Measurements from ENCODE around the gene HSD17B1. TPM values are rescaled to one million over a fixed set of nuclear protein-coding genes. Genes with fewer than 3 reads are reported as not detected.
"Not testable (repeated sequence)": the region's sequence is repeated elsewhere in the genome, so short reads cannot be mapped to it uniquely, and the experiment has no call there.

The HSD17B1 gene
- total RNA-seq, 1 donor from 2014 or later = 15.7 TPM

DNA sequence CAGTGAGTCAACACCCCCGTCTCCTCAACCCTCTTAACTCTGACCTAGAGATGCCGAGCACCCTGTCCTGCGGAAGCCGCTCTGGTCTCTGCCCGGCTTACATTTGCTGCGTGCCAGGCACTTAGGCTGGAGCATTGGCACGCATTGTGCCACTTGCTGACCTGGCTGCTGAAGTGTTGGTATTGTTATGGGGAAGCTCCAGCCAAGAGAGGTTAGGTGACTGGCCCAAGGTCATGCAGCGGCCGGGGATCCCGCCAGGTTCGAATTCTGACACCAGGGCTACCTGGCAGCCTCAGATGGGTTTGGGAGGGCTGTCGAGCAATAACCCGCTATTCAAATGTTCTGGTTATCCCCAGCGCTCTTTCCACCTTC is 5.0 kb upstream of the HSD17B1 start:
- no peak for ATAC-seq

DNA sequence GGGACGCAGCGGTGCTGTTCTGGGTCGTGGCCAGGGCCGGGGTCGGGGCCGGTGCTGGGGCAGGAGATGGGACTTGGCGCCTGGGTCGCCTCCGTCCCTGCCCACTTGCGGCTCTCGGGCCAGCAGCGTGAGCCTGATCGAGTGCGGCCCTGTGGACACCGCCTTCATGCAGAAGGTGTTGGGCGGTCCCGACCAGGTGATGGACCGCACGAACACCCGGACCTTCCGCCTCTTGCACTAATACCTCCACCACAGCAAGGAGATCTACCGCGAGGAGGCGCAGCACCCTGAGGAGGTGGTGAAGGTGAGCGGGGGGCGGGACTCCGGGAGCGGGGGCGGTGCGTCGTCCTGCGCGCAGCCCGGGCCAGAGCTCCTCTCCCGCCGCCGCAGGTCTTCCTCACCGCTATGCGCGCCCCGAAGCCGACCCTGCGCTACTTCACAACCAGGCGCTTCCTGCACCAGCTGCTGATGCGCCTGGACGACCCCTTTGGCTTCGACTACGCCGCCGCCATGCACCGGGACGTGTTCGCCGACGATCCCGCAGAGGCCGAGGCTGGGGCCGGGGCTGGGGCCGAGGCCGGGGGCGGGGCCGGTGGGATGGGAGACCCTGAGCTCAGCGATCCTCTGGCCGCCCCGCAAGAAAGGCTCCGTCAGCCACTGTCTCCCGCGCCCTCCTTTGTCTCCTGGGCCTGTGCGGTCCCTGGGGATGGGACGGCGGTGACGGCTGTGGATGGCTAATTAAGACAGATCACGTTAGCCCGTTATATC is 4.5 kb upstream of the HSD17B1 start:
- peak; percentile 76 for ATAC-seq

DNA sequence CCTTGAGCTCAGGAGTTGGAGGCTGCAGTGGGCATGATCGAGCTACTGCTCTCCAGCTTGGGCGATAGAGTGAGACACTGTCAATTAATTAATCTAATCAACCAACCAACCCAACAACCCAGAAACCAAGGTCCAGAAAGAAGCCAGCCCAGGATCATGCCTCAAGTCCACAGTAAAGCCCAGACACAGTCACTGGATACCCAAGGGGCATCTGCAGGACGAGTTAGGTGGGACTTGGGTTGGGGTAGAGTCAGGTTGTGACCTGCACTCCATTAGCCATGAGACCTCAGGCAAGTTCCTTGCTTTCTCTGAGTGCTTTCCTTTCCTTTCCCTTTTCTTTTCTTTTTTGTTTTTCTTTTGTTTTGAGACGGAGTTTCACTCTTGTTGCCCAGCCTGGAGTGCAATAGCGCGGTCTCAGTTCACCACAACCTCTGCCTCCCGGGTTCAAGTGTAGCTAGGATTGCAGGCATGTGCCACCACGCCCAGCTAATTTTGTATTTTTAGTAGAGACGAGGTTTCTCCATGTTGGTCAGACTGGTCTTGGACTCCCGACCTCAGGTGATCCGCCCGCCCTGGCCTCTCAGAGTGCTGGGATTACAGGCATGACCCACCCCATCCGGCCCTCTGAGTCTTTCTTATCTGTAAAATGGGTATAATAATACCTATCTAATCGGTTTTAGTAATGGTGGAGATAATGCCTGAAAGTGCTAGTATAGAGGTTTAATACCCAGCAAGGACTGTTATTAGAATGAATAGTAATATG is 3.5 kb upstream of the HSD17B1 start:
- no peak for ATAC-seq

DNA sequence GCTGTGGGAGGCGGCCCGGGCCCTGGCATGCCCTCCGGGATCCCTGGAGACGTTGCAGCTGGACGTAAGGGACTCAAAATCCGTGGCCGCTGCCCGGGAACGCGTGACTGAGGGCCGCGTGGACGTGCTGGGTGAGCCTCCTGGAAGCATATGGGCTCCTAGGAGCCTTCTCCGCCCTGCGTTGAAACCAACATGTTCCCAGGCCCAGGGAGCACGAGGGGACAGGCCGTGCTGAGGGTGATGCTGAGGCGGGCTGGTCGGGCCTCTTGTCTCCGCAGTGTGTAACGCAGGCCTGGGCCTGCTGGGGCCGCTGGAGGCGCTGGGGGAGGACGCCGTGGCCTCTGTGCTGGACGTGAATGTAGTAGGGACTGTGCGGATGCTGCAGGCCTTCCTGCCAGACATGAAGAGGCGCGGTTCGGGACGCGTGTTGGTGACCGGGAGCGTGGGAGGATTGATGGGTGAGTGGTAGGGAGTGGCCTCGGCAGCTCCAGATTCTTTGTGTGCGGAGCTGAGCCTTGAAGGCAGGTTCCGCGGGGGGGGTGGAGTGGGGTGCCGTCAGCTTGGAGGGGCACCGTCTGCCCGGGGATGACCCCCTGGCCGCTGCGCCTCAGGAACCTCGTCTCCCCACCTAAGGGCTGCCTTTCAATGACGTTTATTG is 567 bp downstream of the HSD17B1 start:
- peak; percentile 65 for ATAC-seq

DNA sequence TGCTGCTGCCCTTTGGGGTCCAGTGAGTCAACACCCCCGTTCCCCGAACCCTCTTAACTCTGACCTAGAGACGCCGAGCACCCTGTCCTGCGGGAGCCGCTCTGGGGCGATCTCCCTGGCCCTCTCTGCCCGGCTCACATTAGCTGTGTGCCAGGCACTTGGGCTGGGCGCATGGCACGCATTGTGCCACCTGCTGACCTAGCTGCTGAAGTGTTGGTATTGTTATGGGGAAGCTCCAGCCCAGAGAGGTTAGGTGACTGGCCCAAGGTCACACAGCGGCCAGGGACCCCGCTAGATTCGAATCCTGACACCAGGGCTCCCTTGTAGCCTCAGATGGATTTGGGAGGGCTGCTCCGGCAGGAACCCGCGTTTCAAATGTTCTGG is 1.1 kb downstream of the HSD17B1 start:
- ATAC-seq = peak; percentile 70

DNA sequence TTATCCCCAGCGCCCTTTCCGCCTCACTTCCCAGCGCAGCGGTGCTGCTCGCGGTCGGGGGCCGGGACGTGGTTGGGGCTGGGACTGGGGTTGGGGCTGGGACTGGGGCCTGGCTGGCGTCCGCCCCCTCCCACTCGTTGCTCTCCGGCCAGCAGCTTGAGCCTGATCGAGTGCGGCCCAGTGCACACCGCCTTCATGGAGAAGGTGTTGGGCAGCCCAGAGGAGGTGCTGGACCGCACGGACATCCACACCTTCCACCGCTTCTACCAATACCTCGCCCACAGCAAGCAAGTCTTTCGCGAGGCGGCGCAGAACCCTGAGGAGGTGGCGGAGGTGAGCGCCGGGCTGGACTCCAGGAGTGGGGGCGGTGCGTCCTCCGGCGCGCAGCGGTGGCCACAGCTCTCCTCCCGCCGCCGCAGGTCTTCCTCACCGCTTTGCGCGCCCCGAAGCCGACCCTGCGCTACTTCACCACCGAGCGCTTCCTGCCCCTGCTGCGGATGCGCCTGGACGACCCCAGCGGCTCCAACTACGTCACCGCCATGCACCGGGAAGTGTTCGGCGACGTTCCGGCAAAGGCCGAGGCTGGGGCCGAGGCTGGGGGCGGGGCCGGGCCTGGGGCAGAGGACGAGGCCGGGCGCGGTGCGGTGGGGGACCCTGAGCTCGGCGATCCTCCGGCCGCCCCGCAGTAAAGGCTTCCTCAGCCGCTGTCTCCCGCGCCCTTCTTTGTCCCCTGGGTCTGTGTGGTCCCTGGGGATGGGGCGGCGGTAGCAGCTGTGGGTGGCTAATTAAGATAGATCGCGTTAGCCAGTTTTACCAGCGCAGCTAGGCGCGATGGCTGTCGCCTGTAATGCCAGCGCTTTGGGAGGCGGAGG is 1.8 kb downstream of the HSD17B1 start:
- ATAC-seq = peak; percentile 68

DNA sequence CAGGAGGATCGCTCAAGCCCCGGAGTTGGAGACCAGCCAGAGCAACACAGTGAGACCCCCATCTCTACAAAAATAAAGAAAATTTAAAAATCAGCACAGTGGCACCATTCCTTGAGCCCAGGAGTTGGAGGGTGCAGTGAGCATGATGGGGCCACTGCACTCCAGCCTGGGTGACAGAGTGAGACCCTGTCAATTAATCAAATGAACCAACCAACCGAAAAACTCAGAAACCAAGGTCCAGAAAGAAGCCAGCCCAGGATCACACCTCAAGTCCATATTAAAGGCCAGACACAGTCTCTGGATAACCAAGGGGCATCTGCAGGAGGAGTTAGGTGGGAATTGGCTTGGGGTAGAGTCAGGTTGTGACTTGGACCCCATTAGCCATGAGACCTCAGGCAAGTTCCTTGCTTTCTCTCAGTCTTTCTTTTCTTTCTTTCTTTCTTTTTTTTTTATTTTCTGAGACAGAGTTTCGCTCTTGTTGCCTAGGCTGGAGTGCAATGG is 2.4 kb downstream of the HSD17B1 start:
- no peak for ATAC-seq

DNA sequence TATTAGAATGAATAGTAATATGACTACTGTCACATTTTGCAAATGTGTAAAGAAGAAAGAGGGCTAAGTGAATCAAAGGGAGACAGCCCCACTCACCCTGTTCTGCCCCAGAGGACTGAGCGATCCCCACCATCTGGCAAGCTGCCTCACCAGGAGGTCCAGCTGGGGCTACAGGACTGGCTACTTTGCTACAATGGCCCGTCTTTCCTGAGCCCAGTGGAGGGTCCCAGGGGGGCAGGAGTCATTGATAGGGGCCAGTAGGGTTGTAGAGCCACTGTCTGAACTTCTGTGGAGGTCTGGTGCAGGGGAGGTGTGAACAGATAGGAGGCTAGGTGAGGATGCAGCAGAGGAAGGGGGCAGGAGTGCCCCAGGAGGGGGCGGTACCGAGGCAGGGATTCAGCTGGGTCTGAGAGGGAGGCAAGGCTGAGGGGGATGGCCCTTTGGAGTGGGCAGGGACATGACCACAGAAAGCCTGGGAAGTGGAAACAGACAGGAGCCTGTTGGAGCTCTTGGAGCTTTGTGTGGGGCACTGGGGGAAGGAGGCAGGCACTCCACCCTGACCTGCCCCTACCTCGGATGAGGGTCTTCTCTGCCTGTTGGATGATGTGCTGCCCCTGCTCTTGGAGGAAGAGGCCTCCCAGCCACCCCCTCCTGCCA is 3.4 kb downstream of the HSD17B1 start:
- not testable (repeated sequence) for ATAC-seq

DNA sequence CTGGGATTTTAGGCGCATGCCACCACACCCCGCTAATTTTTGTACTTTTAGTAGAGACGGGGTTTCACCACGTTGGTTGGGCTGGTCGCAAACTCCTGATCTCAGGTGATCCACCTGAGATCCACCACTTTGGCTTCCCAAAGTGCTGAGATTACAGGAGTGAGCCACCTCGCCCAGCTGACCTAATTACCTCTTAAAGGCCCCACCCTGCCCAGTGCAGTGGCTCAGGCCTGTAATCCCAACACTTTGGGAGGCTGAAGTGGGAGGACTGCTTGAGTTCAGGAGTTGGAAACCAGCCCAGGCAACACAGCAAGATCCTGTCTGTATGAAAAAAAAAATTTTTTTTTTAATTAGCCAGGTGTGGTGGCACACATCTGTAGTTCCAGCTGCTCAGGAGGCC is 6.4 kb downstream of the HSD17B1 start:
- ATAC-seq = no peak

DNA sequence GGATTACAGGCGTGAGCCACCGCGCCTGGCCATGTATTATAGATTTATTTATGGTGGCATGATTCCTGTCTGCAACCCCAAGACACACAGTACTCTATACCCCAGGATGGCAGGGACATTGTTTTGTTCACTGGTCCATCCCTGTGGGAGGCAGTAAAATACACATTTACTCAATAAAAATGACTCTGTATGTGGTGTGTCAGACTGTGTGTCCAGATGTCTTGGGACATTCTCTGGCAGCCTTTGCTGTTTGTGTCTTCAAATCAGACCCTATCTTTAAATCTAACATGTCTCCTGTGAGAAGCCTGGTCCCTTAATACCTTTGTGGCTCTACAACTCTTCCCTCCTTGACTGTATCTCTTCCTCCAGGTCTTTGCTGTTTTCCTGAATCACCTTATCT is 7.5 kb downstream of the HSD17B1 start:
- ATAC-seq = no peak

DNA sequence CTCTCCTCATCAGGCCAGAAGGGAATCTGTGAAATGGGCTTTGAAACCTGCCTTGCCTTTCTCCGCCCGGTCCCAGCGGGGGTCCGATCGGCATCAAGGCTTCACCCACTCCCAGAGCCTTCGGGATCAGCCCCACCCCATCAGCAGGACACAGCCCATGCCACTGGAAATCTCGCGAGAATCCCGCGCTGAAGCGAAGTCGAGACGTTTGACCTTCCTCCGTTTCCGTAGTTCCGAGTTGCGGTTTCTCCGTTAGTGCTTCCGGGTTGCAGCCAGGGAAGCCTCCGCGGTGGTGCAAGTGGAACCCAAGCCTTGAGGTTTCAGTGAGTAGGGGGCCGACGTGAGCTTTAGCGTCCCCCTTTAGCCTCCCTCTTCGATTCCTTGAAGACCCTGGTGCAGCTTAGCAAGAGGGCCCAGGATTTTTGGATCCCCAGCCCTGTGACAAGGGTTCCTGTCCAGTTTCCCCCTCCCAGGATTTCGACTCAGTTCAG is 9.2 kb downstream of the HSD17B1 start, which contains the start of gene COASY:
TSS of gene COASY (plus strand) at position 252 of the 491 bp plus-strand sequence. CDS start 475 bp downstream, outside the sequence.
- peak; percentile 74 for ATAC-seq

DNA sequence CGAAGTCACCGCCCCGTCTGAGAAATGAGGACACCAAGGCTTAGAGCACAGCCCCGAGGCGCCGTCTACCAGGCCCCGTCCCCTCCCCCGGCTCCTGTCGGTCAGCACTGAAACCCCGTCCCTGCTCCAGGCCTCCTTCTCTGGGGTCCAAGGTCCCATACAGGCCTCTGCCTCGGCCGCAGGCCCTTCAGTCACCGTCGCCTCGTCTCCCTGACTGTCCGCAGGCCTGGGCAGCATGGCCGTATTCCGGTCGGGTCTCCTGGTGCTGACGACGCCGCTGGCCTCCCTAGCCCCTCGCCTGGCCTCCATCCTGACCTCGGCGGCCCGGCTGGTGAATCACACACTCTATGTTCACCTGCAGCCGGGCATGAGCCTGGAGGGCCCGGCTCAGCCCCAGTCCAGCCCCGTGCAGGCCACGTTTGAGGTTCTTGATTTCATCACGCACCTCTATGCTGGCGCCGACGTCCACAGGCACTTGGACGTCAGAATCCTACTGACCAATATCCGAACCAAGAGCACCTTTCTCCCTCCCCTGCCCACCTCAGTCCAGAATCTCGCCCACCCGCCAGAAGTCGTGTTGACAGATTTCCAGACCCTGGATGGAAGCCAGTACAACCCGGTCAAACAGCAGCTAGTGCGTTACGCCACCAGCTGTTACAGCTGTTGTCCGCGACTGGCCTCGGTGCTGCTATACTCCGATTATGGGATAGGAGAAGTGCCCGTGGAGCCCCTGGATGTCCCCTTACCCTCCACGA is 9.8 kb downstream of the HSD17B1 start:
- peak; percentile 11 for ATAC-seq

DNA sequence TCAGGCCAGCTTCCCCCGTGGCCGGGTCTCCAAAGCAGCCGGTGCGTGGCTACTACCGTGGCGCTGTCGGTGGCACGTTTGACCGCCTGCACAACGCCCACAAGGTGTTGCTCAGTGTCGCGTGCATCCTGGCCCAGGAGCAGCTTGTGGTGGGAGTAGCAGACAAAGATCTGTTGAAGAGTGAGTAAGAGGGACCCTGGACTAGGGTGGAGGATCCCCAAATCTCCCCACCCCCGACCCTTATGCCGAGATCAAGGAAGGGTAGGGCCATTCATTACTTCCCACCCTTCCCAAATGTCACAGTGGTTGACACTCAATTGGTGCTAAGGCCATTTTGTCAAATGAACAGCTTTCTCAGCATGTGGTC is 10.4 kb downstream of the HSD17B1 start:
- no peak for ATAC-seq

DNA sequence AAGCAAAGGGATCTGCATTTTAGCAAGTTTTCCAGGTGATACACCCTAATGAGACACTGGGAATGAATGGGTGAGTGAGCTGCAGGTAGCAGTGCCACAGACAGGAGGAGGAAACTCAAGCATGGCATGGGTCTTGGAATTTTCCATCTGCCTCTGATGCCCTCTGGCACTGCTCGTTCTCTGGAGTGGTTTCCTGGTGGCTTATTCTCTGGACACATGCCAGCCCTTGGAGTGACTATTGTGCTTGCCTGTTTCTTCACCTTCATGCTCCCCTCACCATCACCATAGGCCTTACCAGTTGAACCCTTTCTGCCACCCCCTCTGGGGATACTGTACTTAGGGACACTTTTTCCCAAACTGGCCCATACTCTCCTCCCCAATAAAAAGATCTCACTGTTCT is 10.8 kb downstream of the HSD17B1 start:
- no peak for ATAC-seq

DNA sequence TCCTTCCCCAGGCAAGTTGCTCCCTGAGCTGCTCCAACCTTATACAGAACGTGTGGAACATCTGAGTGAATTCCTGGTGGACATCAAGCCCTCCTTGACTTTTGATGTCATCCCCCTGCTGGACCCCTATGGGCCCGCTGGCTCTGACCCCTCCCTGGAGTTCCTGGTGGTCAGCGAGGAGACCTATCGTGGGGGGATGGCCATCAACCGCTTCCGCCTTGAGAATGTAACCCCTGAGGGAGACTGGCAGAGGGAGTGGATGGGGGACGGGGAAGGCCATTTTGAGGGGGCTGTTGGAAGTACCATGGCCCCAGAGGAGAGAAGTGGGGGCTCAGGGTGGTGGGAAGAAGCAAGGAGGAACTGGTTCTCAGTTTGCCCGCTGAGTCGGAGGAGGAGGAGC is 11.2 kb downstream of the HSD17B1 start:
- ATAC-seq = no peak

DNA sequence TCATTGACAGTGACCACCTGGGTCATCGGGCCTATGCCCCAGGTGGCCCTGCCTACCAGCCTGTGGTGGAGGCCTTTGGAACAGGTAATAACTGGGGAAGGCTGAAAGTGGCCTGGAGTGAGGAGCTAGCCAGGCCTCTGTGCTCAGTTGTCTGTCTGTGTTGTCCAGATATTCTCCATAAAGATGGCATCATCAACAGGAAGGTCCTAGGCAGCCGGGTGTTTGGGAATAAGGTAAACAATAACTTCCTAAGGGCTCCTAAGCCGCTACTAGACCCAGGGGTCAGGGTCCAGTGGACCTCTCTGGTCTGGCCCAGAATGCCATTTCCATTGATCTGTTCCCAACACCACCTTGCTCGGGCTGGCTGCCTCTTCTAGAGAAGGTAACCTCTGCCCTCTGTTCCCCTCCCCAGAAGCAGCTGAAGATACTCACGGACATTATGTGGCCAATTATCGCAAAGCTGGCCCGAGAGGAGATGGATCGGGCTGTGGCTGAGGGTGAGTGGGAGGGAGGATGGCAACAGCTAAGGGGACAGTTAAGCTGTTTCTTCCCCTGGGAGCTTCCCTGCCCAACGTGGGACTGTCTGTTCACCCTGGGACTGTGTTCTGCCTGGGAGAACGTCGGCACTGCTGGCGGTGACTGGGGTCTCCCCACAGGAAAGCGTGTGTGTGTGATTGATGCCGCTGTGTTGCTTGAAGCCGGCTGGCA is 12.2 kb downstream of the HSD17B1 start:
- no peak for ATAC-seq

DNA sequence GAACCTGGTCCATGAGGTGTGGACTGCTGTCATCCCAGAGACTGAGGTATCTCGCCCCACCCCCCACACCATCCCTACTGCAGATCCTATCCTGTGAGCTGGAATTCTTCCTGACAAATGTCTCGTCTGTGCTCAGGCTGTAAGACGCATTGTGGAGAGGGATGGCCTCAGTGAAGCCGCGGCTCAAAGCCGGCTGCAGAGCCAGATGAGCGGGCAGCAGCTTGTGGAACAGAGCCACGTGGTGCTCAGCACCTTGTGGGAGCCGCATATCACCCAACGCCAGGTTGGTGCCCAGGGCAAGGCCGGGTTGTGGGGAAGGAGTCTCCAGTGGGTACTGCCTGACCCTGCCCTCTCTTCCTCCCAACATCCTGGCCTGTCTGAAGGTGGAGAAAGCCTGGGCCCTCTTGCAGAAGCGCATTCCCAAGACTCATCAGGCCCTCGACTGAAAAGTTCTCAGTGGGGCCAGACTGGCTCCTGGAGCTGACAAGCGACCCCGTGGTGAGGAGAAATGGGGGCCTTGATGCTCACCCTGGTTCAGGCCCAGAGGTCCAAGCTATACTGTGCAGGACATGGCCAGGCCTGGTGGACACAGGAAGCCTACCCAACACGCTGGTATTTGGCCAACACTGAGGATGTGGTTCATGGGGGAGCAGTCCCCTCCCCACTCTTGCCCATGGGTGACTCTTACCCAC is 12.9 kb downstream of the HSD17B1 start:
- no peak for ATAC-seq

DNA sequence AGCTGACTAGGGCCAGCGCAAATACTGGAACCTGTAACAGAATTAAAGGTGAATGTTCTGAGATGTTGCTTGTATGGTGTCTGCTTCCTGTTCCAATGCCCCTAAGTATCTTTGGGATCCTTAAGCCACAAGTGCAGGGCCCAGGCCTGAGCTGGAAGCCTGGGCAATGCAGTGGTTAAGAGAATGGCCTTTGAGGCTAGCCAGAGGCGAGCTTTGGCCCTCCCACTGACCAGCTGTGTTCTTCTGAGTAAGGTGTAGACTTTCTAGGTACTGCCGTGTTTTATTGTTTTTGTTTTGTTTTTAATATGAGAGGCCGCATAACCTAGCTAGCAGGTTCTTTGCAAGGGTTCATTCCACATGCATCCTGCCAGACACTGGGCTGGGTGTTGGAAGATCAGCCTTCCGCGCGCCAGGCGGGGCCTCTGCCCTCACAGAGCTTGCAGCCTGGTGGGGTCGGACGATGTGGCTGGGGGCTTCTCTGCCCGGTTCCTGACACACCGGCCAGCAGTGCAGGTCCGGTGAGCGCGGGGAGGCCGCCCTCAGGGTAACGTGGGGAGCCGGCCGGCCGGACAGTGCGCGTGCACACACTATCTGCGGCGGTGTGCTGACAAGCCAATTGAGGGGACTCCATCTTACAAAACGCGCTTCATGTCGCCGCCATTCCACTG is 13.6 kb downstream of the HSD17B1 start:
- no peak for ATAC-seq

Measured in esophagus mucosa (tissue), 1 donor.